Cardiac fibroblast (primary cell): ENCODE measurements around the gene ENPP4.
A peak's percentile ranks its signal among the peaks of the same experiment; 100 is the strongest.
"Not testable (repeated sequence)": the region's sequence is repeated elsewhere in the genome, so short reads cannot be mapped to it uniquely, and the experiment has no call there.

Experiments
- DNase-seq, 2 donors: peaks; one replicate each; pipeline versions ENCODE4 v3.0.0 to v3.0.0-alpha.2; 2010; ENCODE audit warnings: low read depth in 2 of 2
- H3K4me3 ChIP-seq, 2 donors: replicated peaks in 1 of 2; 1 replicate in 1 of 2; 2 replicates in 1 of 2; pipeline ENCODE4 v1.5.1; 2011; ENCODE audit warnings: low read depth in 2 of 2, low read length in 2 of 2, mild to moderate bottlenecking in 2 of 2, moderate library complexity in 1 of 2
- TF ChIP-seq, protein P1 (sequence below): IDR thresholded peaks from one replicate; pipeline ENCODE4 v1.5.1; 2011; ENCODE audit warnings: low read depth, mild to moderate bottlenecking, low read length, inconsistent platforms

ENPP4 gene, protein sequence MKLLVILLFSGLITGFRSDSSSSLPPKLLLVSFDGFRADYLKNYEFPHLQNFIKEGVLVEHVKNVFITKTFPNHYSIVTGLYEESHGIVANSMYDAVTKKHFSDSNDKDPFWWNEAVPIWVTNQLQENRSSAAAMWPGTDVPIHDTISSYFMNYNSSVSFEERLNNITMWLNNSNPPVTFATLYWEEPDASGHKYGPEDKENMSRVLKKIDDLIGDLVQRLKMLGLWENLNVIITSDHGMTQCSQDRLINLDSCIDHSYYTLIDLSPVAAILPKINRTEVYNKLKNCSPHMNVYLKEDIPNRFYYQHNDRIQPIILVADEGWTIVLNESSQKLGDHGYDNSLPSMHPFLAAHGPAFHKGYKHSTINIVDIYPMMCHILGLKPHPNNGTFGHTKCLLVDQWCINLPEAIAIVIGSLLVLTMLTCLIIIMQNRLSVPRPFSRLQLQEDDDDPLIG

DNA sequence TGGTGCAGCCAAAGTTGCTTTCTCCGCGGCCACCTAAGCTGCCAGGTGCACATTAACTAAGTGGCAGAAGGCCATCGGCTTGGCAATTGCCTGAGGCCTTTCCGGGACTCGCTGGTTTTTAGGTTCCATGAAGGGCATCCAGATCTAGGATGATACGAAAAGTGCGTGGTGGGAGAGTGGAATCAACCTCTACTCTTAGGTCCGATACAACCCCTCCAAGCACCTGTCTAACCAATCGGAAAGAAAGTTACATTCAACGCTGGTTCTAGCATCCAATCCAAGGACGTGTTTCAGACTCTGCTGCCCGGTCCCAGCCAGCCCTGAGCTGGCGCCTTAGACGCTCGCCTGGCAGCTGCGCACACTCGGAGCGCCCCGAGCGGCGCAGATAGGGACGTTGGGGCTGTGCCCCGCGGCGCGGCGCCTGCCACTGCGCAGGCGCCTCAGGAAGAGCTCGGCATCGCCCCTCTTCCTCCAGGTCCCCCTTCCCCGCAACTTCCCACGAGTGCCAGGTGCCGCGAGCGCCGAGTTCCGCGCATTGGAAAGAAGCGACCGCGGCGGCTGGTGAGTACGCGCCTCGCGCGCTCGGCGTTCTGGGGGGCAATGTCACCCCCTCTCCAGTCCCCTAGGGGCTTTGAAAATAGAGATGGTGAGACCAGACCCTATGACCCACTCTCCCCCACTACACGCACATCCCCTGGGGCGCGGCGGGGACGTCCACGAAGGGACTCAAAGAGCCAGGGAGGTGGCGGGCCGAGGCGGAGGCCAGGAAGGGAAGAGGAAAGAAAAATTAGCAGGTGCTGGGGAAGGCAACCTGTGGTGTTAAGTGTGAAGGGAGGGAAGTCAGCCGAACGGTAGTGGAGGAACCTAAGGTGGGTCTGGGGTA is at the start of gene ENPP4:
Gene ENPP4, plus strand, starts transcription at position 361 of the 883 bp plus-strand sequence. CDS start 9,595 bp downstream, outside the sequence.
- DNase-seq, result peak; percentile 69 to 77
- H3K4me3 ChIP-seq, result peak within 1 kb of the TSS; percentile 46 to 57
- TF ChIP-seq, protein P1, sequence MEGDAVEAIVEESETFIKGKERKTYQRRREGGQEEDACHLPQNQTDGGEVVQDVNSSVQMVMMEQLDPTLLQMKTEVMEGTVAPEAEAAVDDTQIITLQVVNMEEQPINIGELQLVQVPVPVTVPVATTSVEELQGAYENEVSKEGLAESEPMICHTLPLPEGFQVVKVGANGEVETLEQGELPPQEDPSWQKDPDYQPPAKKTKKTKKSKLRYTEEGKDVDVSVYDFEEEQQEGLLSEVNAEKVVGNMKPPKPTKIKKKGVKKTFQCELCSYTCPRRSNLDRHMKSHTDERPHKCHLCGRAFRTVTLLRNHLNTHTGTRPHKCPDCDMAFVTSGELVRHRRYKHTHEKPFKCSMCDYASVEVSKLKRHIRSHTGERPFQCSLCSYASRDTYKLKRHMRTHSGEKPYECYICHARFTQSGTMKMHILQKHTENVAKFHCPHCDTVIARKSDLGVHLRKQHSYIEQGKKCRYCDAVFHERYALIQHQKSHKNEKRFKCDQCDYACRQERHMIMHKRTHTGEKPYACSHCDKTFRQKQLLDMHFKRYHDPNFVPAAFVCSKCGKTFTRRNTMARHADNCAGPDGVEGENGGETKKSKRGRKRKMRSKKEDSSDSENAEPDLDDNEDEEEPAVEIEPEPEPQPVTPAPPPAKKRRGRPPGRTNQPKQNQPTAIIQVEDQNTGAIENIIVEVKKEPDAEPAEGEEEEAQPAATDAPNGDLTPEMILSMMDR, result no peak

DNA sequence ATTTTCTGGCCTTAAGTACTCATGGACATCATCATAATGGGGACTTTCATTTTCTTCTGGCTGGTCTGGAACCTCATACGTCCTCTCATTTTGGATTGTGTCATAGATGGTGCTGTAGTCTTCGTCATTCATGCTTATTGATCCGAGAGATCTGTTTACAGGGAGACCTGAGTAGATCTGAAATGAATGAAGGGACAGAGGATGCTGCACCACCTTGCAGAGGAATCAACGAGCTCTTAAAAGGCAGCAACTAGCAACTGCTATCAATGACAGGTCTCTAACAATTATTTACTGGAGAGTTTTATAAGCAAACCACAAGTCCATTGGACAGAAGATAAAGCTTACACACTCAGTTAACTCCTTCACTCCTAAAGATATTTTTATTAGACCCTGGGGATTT is 49.7 kb upstream of the ENPP4 start:
- H3K4me3 ChIP-seq, result no peak overlapping the region
- TF ChIP-seq, protein P1, result no peak
- DNase-seq, result no peak

DNA sequence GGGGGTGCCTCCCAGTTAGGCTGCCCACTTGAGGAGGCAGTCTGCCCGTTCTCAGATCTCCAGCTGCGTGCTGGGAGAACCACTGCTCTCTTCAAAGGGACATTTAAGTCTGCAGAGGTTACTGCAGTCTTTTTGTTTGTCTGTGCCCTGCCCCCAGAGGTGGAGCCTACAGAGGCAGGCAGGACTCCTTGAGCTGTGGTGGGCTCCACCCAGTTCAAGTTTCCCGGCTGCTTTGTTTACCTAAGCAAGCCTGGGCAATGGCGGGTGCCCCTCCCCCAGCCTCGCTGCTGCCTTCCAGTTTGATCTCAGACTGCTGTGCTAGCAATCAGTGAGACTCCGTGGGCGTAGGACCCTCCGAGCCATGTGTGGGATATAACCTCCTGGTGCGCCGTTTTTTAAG is 44.1 kb upstream of the ENPP4 start:
- DNase-seq, H3K4me3 ChIP-seq: not testable (repeated sequence)

DNA sequence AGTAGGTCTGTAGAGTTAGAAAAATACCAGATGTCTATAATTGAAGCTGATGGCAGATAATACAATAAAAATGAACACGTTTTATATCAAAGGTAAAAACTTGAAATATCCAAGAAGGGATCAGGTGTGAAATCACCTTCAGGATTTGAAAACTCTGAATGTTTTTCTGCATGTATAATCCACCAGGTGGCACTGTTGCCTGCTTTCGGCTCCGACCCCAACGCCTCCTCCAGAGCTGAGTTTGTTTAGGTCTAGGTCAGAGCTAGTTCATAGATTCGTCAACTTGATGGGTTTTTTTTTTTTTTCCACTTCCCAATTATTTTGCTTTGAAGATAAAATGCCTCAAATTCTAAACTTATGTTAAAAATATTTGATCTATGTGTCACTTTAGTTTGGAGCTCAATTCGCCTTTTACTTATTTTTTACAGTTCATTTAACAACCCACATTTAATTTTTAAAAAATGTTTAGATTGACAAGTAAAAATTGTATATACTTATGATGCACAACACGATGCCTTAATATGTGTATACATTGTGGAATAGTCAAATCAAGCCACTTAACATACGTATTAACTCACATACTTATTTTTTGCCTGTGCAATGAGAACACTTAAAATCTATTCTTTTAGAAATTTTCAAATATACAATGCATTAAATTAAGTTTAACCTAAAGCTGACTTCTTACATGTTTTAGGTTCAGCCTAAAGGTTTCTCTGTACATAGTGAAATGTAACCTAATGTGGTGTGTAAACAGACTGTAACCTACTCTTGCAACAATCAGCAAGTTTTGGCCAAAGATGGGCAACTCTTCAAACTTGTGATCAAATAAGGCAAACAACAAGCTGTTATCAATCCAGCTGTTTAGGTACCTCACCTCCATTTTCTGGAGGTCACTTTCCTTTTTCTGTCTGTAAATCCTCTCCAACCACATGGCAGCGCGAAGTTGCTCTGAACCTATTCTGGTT is 39.4 kb upstream of the ENPP4 start:
- TF ChIP-seq, protein P1, result peak; percentile 64
- DNase-seq, result peak; percentile 67 to 68
- H3K4me3 ChIP-seq, result no peak overlapping the region

DNA sequence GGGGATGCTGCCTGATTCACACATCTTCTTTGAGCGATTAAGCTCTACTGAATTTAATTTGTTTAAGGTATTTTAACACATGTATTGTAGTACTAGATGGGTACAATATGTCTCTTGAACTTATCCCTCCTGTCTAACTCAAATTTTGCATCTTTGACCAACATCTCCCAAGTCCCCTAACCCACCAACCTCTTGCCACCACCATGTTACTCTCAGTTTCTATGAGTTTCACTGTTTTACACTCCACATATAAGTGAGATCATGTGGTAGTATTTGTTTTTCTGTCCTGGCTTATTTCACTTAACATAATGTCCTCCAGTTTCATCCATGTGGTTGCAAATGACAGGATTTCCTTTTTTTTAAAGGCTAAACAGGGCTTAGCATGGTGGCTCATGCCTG is 38.7 kb upstream of the ENPP4 start:
- TF ChIP-seq, protein P1, result no peak
- no peak overlapping the region for H3K4me3 ChIP-seq
- DNase-seq, result no peak

DNA sequence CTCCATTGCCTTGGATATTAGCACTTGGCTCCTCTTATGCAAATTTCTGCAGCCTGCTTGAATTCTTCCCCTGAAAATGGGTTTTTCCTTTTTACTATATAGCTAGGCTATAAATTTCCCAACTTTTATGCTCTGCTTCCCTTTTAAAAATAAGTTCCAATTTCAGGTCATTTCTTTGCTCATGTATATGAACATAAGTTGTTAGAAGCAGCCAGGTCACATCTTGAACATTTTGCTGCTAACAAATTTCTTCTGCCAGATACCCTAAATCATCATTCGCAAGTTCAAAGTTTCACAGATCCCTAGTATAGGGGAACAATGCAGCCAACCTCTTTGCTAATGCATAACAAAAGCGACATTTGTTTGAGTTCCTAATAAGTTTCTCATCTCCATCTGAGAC is 34.5 kb upstream of the ENPP4 start:
- no peak overlapping the region for H3K4me3 ChIP-seq
- TF ChIP-seq, protein P1, result no peak
- DNase-seq, result no peak
